Astrocyte of the spinal cord (primary cell): ENCODE data around the gene LGI4.

Experiments
- DNase-seq: peaks from one replicate; pipeline ENCODE4 v3.0.0; 2011; ENCODE audit warnings: low read depth, low spot score
- H3K4me3 ChIP-seq: 2 replicates; pipeline ENCODE4 v1.5.1; 2011; ENCODE audit warnings: low read depth, mild to moderate bottlenecking, low read length, moderate library complexity
- CTCF ChIP-seq: IDR thresholded peaks from 2 replicates; pipeline ENCODE4 v1.5.1; 2012; ENCODE audit warnings: low read depth, mild to moderate bottlenecking, low read length, inconsistent platforms
- in situ Hi-C: cut with HindIII; loops from 2 replicates; pipeline ENCODE4 v1.10.0; 2017; ENCODE audit warnings: low sequenced_read_pairs

LGI4 gene

DNA sequence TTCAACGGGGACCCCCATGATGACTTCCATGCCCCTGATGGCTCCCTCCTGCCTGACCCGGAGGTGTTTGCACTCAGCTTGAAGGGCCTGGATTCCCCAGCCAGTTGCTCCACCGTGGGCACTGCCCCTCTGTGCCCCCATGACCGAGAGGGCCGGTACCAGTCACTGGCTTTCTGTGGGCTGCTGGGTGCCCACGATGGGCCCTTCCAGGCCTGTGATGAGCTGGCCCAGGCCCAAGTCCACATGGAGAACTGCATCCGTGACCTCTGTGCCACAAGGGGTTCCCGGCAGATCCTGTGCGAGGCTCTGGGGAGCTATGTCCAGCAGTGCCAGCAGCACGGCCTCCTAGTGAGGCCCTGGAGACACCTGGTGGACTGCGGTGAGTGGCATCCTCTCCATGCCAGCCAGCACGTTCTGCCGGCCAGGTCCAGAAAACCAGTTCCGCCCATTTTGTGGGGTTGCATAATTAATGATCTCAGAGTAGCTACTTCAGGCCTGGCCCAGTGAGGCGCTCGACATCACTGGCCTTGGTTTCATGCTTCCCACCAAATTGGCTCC, 54.2 kb downstream of the LGI4 start:
- no peak overlapping the region for H3K4me3 ChIP-seq
- no peak for TF ChIP-seq CTCF
- in situ Hi-C loops, result no loop called here
- DNase-seq, result no peak

DNA sequence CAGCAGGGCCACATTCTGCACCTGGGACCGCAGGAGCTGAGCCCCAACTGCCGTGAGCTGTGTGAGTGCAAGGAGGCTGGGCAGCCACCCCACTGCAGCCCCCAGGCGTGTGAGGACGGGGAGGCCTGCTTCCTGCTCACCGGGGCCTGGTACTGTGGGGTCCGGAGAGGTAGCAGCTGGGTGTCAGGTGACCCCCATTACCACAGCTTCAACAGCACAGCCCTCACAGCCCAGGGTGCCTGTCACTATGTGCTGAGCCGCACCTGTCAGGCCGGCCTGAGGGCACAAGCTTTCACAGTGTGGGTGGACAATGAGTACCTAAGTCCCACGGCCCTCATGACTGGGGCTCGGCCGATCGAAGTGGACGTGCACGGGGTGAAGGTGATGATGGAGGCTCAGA, 55.0 kb downstream of the LGI4 start:
- H3K4me3 ChIP-seq, result no peak overlapping the region
- TF ChIP-seq CTCF, result no peak
- DNase-seq, result no peak
- in situ Hi-C loops, result no loop called here

- no peak for DNase-seq
- no peak for TF ChIP-seq CTCF
- in situ Hi-C loops, result no loop called here
- no peak overlapping the region for H3K4me3 ChIP-seq
These were observed 57.2 kb downstream of the LGI4 start for GRCh38 chr19:35077411-35078223.

- in situ Hi-C loops, result no loop called here
- DNase-seq, result no peak
- H3K4me3 ChIP-seq, result no peak overlapping the region
- no peak for TF ChIP-seq CTCF
These were observed 58.2 kb downstream of the LGI4 start for GRCh38 chr19:35076657-35077056.

GRCh38 chr19:35076026-35076370, 58.9 kb downstream of the LGI4 start:
- in situ Hi-C loops, result no loop called here
- TF ChIP-seq CTCF, result no peak
- DNase-seq, result no peak
- no peak overlapping the region for H3K4me3 ChIP-seq

GRCh38 chr19:35075202-35076025, 59.4 kb downstream of the LGI4 start:
- H3K4me3 ChIP-seq, result no peak overlapping the region
- no peak for TF ChIP-seq CTCF
- in situ Hi-C loops, result no loop called here
- no peak for DNase-seq
